Keratinocyte (primary cell): ENCODE measurements around the gene FBXW9. TPM values are rescaled to one million over a fixed set of nuclear protein-coding genes. Genes with fewer than 3 reads are reported as not detected.
"Not testable (repeated sequence)": the region's sequence is repeated elsewhere in the genome, so short reads cannot be mapped to it uniquely, and the experiment has no call there.

Experiments
- DNase-seq: peaks from one replicate; pipeline ENCODE4 v3.0.0-alpha.2; 2011; ENCODE audit warnings: low read depth, missing footprints, low spot score
- FAIRE-seq: peaks from 2 replicates; lab custom pipeline; 2011; peaks lifted over from hg19 to GRCh38; lab: Jason Lieb, UNC
- H2AFZ ChIP-seq: 2 replicates; pipeline ENCODE4 v1.6.0; 2012; ENCODE audit warnings: low read length, control low read depth, inconsistent platforms; ENCODE audit not compliant: control insufficient read depth
- H3K27ac ChIP-seq: 2 replicates; pipeline ENCODE4 v1.5.1; 2011; ENCODE audit warnings: low read length; ENCODE audit not compliant: control insufficient read depth, insufficient read depth
- H3K27me3 ChIP-seq: 3 replicates; pipeline ENCODE4 v1.6.0; 2011; ENCODE audit warnings: low read length; ENCODE audit not compliant: control insufficient read depth, insufficient read depth; ENCODE audit errors: extremely low read depth
- H3K36me3 ChIP-seq, 2 experiments: 2 replicates in 1 of 2; 3 replicates in 1 of 2; pipeline ENCODE4 v1.5.1; 2011; ENCODE audit warnings: low read length in 2 of 2, mild to moderate bottlenecking in 1 of 2; ENCODE audit not compliant: control insufficient read depth in 2 of 2, insufficient read depth in 2 of 2; ENCODE audit errors: extremely low read depth in 1 of 2
- H3K4me1 ChIP-seq: 3 replicates; pipeline ENCODE4 v1.5.1; 2011; ENCODE audit warnings: low read length; ENCODE audit not compliant: control insufficient read depth, insufficient read depth; ENCODE audit errors: extremely low read depth
- H3K4me2 ChIP-seq: 3 replicates; pipeline ENCODE4 v1.6.0; 2011; ENCODE audit warnings: low read depth, low read length; ENCODE audit not compliant: control insufficient read depth, insufficient read depth; ENCODE audit errors: extremely low read depth
- H3K4me3 ChIP-seq, 3 experiments: fragments of 200-600 bp in 1 of 3; sonication (generic) in 1 of 3; 2 replicates in 2 of 3; 3 replicates in 1 of 3; pipeline ENCODE4 v1.5.1; 2011 to 2016; ENCODE audit warnings: low read length in 3 of 3, mild to moderate bottlenecking in 3 of 3, control low read depth in 2 of 3, inconsistent platforms in 1 of 3, low read depth in 1 of 3, mixed read lengths in 1 of 3, mixed run types in 1 of 3, moderate library complexity in 1 of 3; ENCODE audit not compliant: control insufficient read depth in 2 of 3, insufficient read depth in 2 of 3; ENCODE audit errors: extremely low read depth in 1 of 3
- H3K79me2 ChIP-seq: 2 replicates; pipeline ENCODE4 v1.6.0; 2012; ENCODE audit warnings: low read length; ENCODE audit not compliant: control insufficient read depth, insufficient read depth
- H3K9ac ChIP-seq: 3 replicates; pipeline ENCODE4 v1.6.0; 2011; ENCODE audit warnings: low read length; ENCODE audit not compliant: control insufficient read depth, insufficient read depth; ENCODE audit errors: extremely low read depth
- H3K9me1 ChIP-seq: 3 replicates; pipeline ENCODE4 v1.6.0; 2011; ENCODE audit warnings: low read length; ENCODE audit not compliant: control insufficient read depth, insufficient read depth; ENCODE audit errors: extremely low read depth
- H3K9me3 ChIP-seq: 2 replicates; pipeline ENCODE4 v1.5.1; 2012; ENCODE audit warnings: low read depth, low read length; ENCODE audit not compliant: control insufficient read depth
- H4K20me1 ChIP-seq: 3 replicates; pipeline ENCODE4 v1.6.0; 2011; ENCODE audit warnings: low read length; ENCODE audit not compliant: control insufficient read depth, insufficient read depth; ENCODE audit errors: extremely low read depth
- CTCF ChIP-seq, 3 experiments: IDR thresholded peaks in 1 of 3; conservative IDR thresholded peaks in 1 of 3; optimal IDR thresholded peaks in 1 of 3; 2 replicates in 2 of 3; 3 replicates in 1 of 3; pipeline versions ENCODE3 to v1.5.1; 2011; ENCODE audit warnings: low read length in 3 of 3, mild to moderate bottlenecking in 3 of 3, moderate library complexity in 2 of 3, control low read depth in 1 of 3, inconsistent platforms in 1 of 3; ENCODE audit not compliant: insufficient read depth in 2 of 3; ENCODE audit errors: extremely low read depth in 1 of 3
- EZH2 ChIP-seq: IDR thresholded peaks from one replicate; pipeline ENCODE4 v1.6.1; 2012; ENCODE audit warnings: inconsistent platforms, mild to moderate bottlenecking, low read length, moderate library complexity
- dilution Hi-C: fragments of 300-500 bp; cut with MboI; formaldehyde crosslinking; loops from one replicate; pipeline ENCODE4 v1.7.0; 2020; ENCODE audit warnings: low sequenced_read_pairs; ENCODE audit not compliant: extremely low pct_ligation_motif_present
- polyA plus RNA-seq, 5 experiments: library from polyadenylated mRNA; depleted of rRNA in 3 of 5; stranded (reverse) in 3 of 5; stranded (forward) in 1 of 5; unstranded in 1 of 5; fragments of >200 nt; gene quantifications; 1 replicate in 1 of 5; 2 replicates in 3 of 5; 3 replicates in 1 of 5; pipeline versions ENCODE4 v1.2.1 to v1.2.3, GENCODE V29; 2011 to 2012; ENCODE audit warnings: missing spikeins in 2 of 5, low read depth in 1 of 5, low replicate concordance in 1 of 5

The FBXW9 gene
- polyA plus RNA-seq, 1 donor (not counting 4 experiments of a cell fraction or from before 2014, with no cell fraction given), result 5.6 TPM

GRCh38 chr19:12680034-12680433, 16.4 kb downstream of the FBXW9 start:
- dilution Hi-C loops, result no loop called here
- Histone ChIP-seq H3K36me3 (peaks cover 14 to 19% of the 10 kb centered on the region in 2 experiments), H3K9me3 (no peaks in the 10 kb centered on the region), H3K9me1 (no peaks in the 10 kb centered on the region), H3K27me3 (no peaks in the 10 kb centered on the region), H3K27ac (no peak overlapping the region), H3K4me3 (no peak overlapping the region), H4K20me1 (peaks cover 4% of the 10 kb centered on the region), H2AFZ (no peak overlapping the region), H3K79me2 (peaks cover 9% of the 10 kb centered on the region), H3K4me1 (no peaks in the 10 kb centered on the region), H3K9ac (no peak overlapping the region), H3K4me2 (no peak overlapping the region)
- TF ChIP-seq CTCF (optimal IDR thresholded peaks at IDR 0.05 in 1 of 3, IDR thresholded peaks at IDR 0.05 in 1 of 3, conservative IDR thresholded peaks at IDR 0.05 in 1 of 3; ENCODE audit: extremely low read depth in 1 of 3, insufficient read depth in 2 of 3, low read length in 3 of 3) (no peak), EZH2 (no peak)
- DNase-seq, result no peak
- no peak for FAIRE-seq

GRCh38 chr19:12678039-12678438, 18.4 kb downstream of the FBXW9 start:
- FAIRE-seq, H3K4me1 ChIP-seq, H3K27me3 ChIP-seq, dilution Hi-C loops, H2AFZ ChIP-seq, H3K9ac ChIP-seq, H3K4me2 ChIP-seq, H3K9me3 ChIP-seq, H3K27ac ChIP-seq, H3K9me1 ChIP-seq, DNase-seq, H3K79me2 ChIP-seq, H4K20me1 ChIP-seq, H3K4me3 ChIP-seq: not testable (repeated sequence)
- H3K36me3 ChIP-seq, result peaks cover 16 to 27% of the 10 kb centered on the region in 2 experiments

GRCh38 chr19:12676928-12677327, 19.5 kb downstream of the FBXW9 start:
- H3K4me2 ChIP-seq, result no peak overlapping the region
- peaks cover 4% of the 10 kb centered on the region for H4K20me1 ChIP-seq
- H3K9me3 ChIP-seq, result no peaks in the 10 kb centered on the region
- H3K9ac ChIP-seq, result no peak overlapping the region
- DNase-seq, result no peak
- dilution Hi-C loops, result no loop called here
- H3K27ac ChIP-seq, result no peak overlapping the region
- FAIRE-seq, result no peak
- no peaks in the 10 kb centered on the region for H3K9me1 ChIP-seq
- peaks cover 19 to 31% of the 10 kb centered on the region in 2 experiments for H3K36me3 ChIP-seq
- H3K4me3 ChIP-seq, result no peak overlapping the region
- H2AFZ ChIP-seq, result no peak overlapping the region
- peaks cover 12% of the 10 kb centered on the region for H3K79me2 ChIP-seq
- H3K4me1 ChIP-seq, result no peaks in the 10 kb centered on the region
- H3K27me3 ChIP-seq, result no peaks in the 10 kb centered on the region
- no peak for TF ChIP-seq CTCF (optimal IDR thresholded peaks at IDR 0.05 in 1 of 3, IDR thresholded peaks at IDR 0.05 in 1 of 3, conservative IDR thresholded peaks at IDR 0.05 in 1 of 3; ENCODE audit: extremely low read depth in 1 of 3, insufficient read depth in 2 of 3, low read length in 3 of 3)
- TF ChIP-seq EZH2, result no peak
